HG02588 (cell line): ENCODE measurements around the gene PRKD3.

Experiments used
- ATAC-seq: cut with Tn5 transposase; IDR thresholded peaks from one replicate; pipeline ENCODE4 v1.9.1; 2021; ENCODE audit warnings: mild to moderate bottlenecking, moderate library complexity; ENCODE audit not compliant: unreplicated experiment

Gene PRKD3

GRCh38 chr2:37324786-37325624, at the start of gene PRKD3:
Gene PRKD3, minus strand, starts transcription at chr2:37324833. Its CDS starts 8,309 bp downstream, at chr2:37316524.
- ATAC-seq = peak; percentile 79

GRCh38 chr2:37372000-37372399, 47.4 kb upstream of the PRKD3 start:
- no peak for ATAC-seq

- ATAC-seq = no peak
Measured at GRCh38 chr2:37370666-37371065, 46.0 kb upstream of the PRKD3 start.

- no peak for ATAC-seq
Measured at GRCh38 chr2:37367984-37368383, 43.4 kb upstream of the PRKD3 start.

GRCh38 chr2:37367310-37367709, 42.7 kb upstream of the PRKD3 start:
- no peak for ATAC-seq

- ATAC-seq = no peak
Measured at GRCh38 chr2:37366773-37367172, 42.1 kb upstream of the PRKD3 start.

- ATAC-seq = peak; percentile 76
Measured at GRCh38 chr2:37365669-37366068, 41.0 kb upstream of the PRKD3 start.

GRCh38 chr2:37364351-37364750, 39.7 kb upstream of the PRKD3 start:
- ATAC-seq = no peak

- ATAC-seq = no peak
Measured at GRCh38 chr2:37361994-37362698, 37.5 kb upstream of the PRKD3 start.

GRCh38 chr2:37361216-37361815, 36.7 kb upstream of the PRKD3 start:
- no peak for ATAC-seq

- ATAC-seq = no peak
Measured at GRCh38 chr2:37358466-37358865, 33.8 kb upstream of the PRKD3 start.

- ATAC-seq = no peak
Measured at GRCh38 chr2:37357530-37357929, 32.9 kb upstream of the PRKD3 start.

- ATAC-seq = no peak
Measured at GRCh38 chr2:37357069-37357468, 32.4 kb upstream of the PRKD3 start.

GRCh38 chr2:37356299-37356698, 31.7 kb upstream of the PRKD3 start:
- no peak for ATAC-seq

- ATAC-seq = no peak
Measured at GRCh38 chr2:37355735-37356134, 31.1 kb upstream of the PRKD3 start.

- no peak for ATAC-seq
Measured at GRCh38 chr2:37354531-37354930, 29.9 kb upstream of the PRKD3 start.

GRCh38 chr2:37350034-37350433, 25.4 kb upstream of the PRKD3 start:
- ATAC-seq = no peak

- no peak for ATAC-seq
Measured at GRCh38 chr2:37349231-37349860, 24.7 kb upstream of the PRKD3 start.

GRCh38 chr2:37348155-37348554, 23.5 kb upstream of the PRKD3 start:
- ATAC-seq = no peak

GRCh38 chr2:37344453-37345361, 20.1 kb upstream of the PRKD3 start, which contains the start of gene QPCT:
Gene QPCT, plus strand, starts transcription at chr2:37344630. Its CDS starts 102 bp downstream, at chr2:37344732.
- peak; percentile 48 for ATAC-seq
